GM19193 (cell line): Measurements from ENCODE around the gene FIGN.

Experiments
- POLR2A ChIP-seq: IDR thresholded peaks from 4 replicates; pipeline ENCODE4 v1.6.1; 2011; ENCODE audit not compliant: insufficient read depth, insufficient read length; ENCODE audit errors: extremely low read depth

FIGN gene

DNA sequence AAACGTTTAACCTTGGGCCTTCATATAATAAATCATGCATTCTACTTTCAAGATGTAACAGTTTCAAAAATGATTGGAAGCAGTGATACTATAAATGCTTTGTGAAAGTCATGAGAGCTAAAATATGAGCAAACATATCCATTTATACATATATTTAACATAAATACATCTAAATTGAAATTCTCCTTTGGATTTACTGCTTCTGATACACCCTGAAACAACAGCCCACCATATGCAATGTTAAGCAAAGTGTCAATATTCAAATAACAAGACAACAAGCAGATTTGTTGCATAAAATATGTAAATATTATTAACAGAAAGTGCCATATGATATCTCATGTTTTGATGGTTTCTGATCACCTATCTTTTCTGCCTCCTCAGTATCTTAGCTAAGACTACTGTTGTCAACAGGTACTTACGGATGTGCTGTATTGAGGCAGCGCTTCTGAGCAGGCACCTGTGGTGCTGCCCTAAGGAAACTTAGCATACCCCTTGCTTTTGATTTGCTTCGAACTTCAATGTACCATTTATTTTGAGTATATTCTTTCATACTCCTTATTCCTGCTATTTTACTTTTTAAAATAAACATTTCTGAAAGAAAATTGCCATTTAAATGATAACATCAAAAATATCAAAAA, 6.1 kb downstream of the FIGN start:
- no peak for TF ChIP-seq POLR2A

GRCh38 chr2:163723881-163724280, 11.9 kb downstream of the FIGN start:
- TF ChIP-seq POLR2A: no peak

GRCh38 chr2:163723348-163723747, 12.5 kb downstream of the FIGN start:
- TF ChIP-seq POLR2A: no peak

DNA sequence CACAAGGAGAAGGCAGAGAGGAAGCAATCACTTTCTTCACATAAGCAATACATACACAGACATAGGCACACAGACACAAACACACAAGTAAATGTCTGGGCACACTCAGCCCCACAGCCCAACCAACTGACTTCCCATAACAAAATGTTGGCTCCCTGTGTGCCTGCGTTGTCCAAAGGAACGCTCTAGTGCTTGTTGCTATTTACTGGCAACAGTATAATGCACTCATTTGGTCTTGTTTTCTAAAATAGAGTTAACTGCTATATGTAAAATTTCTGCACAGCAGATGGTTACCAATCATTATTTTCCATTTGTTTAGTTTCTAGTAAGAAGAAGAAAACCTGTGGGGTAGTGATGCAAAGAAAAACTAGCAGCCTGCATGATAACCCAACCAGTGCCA, 16.5 kb downstream of the FIGN start:
- no peak for TF ChIP-seq POLR2A

DNA sequence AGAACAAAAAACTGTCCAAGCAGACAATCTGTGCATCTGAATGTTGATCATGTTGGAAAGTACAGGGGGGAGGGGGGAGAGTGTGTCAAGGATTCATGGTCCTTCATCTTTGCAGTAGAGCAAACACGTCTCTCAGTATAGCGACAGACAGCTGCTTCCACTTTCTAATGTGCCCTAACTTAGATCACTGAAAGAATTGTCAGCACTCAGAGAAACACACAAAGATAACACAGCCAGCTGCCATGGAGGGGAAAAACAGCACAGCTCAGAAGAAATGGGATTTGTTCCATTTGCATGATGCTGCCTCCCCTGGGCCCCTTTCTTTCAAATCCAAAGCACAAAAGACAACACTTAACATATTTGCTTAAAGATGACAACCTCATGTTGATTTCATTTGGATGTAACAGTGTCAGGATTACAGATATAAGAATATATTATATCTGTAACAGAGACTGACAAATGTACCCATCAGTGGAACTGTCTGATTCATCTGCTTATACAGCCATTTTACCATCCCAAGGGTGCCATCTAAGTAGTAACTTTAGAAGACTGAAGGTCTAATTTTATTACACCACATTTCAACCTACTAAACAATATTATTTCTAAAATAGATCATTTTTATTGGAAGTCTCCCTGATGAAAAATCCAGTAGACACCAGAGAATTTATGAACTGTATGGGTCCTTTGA, 17.7 kb downstream of the FIGN start:
- TF ChIP-seq POLR2A: no peak

DNA sequence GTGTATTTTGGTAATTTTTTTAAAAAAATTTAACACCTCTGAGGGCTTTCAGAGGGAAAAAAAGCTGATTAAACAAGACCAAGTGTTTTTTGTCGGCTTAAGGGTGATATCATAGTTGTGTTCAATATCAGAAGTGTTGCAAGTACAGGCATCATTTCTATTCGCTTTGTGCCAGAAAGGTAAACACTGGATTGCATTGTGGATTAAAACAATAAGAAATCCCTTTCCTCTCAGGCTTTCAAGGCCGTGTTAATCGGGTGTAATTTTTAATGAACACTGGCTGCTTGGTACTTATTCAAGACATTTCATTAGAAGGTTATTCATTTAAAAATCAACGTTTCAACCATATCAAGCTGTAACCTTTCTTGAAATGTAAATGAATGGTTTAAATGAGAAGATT, 18.3 kb downstream of the FIGN start:
- TF ChIP-seq POLR2A: no peak

DNA sequence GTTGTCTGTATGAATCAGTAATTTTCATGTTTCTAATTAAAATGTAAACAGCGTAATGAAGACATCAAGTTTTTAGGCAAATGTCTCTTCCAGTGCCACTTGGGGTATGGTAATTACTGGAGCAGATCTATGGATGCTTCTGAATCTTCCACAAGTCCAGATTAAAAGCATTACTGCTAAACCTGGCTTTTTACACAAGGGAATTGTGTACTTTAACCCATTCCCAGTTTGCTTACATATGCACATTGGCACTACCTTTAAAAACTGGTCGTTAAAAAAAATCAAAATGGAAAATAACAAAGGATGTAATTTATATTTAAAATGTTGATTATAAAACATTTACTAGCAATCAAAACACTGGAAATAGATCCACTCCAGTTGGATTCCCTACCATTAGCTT, 19.7 kb downstream of the FIGN start:
- TF ChIP-seq POLR2A: no peak

DNA sequence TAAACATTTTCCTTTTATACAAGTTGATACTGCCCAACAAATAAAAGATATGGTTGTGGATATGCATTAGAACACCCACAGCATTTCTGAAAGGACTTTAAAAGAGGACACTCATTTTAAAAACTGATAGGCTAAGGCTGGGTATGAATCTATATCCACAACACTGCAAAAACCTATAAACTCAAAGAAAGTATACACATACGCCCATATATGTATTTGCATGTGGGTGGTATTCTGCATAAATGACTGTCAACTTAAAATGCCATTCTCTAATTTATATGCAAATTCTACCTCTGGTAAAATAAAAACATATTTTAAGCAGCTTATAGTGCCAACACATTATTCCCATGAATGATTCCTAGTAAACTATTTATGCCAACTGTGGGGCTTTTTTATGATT, 20.1 kb downstream of the FIGN start:
- TF ChIP-seq POLR2A: no peak

DNA sequence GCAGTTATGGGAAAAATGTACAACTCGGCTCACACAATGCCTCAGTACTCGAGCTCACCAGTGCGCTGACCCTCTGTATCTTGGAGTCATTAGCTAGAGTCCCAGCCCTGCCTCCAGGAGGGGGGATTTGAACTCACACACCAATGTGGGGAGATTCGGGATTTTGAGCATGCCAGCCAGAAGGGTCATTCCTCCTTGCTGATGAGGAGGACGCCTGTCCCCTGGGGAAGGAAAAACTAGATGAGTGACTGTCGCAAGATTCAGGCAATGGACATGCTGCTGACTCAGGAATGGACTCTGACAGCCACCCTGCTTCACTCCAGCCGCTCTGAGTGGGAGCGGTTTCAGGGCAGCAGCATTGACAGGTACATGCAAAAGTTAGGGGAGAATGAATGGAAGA, 20.6 kb downstream of the FIGN start:
- TF ChIP-seq POLR2A: no peak

- no peak for TF ChIP-seq POLR2A
These were observed 22.1 kb downstream of the FIGN start for GRCh38 chr2:163713534-163714311.

GRCh38 chr2:163711699-163712098, 24.1 kb downstream of the FIGN start:
- no peak for TF ChIP-seq POLR2A

DNA sequence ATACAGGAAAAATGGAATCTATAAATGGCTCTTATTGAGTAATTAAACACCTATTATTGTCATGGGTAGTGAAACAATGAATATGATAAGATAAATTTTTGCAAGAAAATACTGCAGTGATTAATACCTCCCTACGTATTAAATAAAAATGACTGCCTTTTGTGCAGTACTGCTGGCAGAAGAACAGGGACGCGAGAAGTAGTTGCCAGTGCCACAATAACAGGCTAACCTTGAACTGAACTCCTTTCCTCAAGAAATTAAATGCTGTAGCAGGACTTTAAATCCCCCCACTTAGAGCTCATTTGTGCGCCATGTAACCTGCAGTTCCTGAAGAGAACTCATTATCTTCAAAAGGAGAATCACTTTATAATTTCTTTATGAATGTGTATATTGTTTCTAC, 24.6 kb downstream of the FIGN start:
- TF ChIP-seq POLR2A: no peak

GRCh38 chr2:163709270-163709669, 26.5 kb downstream of the FIGN start:
- TF ChIP-seq POLR2A: no peak

- no peak for TF ChIP-seq POLR2A
These were observed 27.5 kb downstream of the FIGN start for GRCh38 chr2:163708265-163708664.

DNA sequence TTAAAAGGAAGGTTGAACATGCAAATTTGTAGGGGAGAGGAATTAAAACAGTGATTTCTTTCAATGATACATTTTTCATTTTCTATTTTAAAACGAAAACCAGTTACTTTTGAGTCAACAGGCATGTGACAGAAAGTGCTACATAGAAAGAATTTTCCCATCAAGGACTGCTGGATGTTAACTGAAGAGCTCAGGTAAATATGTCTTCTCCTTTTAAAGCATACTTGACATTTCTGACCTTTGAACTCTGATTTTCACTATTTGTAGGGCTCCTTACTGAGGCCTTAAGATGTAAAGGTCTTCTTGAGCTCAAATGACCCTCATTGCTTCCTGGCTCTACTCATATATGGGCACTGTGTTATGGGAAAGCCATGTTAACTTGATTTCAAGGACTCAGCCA, 32.4 kb downstream of the FIGN start:
- no peak for TF ChIP-seq POLR2A
